Left kidney (tissue), 2 donors: ENCODE data around the gene THADA. TPM values are rescaled to one million over a fixed set of nuclear protein-coding genes. Genes with fewer than 3 reads are reported as not detected.
"Not testable (repeated sequence)": the region's sequence is repeated elsewhere in the genome, so short reads cannot be mapped to it uniquely, and the experiment has no call there.

Experiments
- DNase-seq: peaks from one replicate; pipeline ENCODE4 v3.0.0-alpha.2; 2013
- polyA plus RNA-seq: library from polyadenylated mRNA; unstranded; fragments of 120-200 nt; gene quantifications from one replicate; pipeline ENCODE4 v1.2.1, GENCODE V29; 2013; ENCODE audit not compliant: insufficient read length

THADA gene
- polyA plus RNA-seq, 1 donor: 41.7 TPM

- DNase-seq: no peak
These were observed 126.7 kb downstream of the THADA start for GRCh38 chr2:43469094-43469493.

GRCh38 chr2:43467891-43468290, 127.9 kb downstream of the THADA start:
- DNase-seq: no peak

GRCh38 chr2:43465234-43465633, 130.6 kb downstream of the THADA start:
- DNase-seq: no peak

GRCh38 chr2:43464590-43464989, 131.2 kb downstream of the THADA start:
- DNase-seq: no peak

GRCh38 chr2:43462866-43463641, 132.8 kb downstream of the THADA start:
- no peak for DNase-seq

- no peak for DNase-seq
These were observed 134.3 kb downstream of the THADA start for GRCh38 chr2:43461453-43462073.

GRCh38 chr2:43460611-43461365, 135.1 kb downstream of the THADA start:
- DNase-seq: no peak

- DNase-seq: no peak
These were observed 135.7 kb downstream of the THADA start for GRCh38 chr2:43460174-43460546.

GRCh38 chr2:43459446-43460173, 136.2 kb downstream of the THADA start:
- no peak for DNase-seq

GRCh38 chr2:43458014-43458628, 137.7 kb downstream of the THADA start:
- no peak for DNase-seq

GRCh38 chr2:43455731-43456642, 139.9 kb downstream of the THADA start:
- no peak for DNase-seq

GRCh38 chr2:43455296-43455695, 140.5 kb downstream of the THADA start:
- DNase-seq: no peak

GRCh38 chr2:43454791-43455190, 141.0 kb downstream of the THADA start:
- DNase-seq: no peak

- DNase-seq: no peak
These were observed 142.4 kb downstream of the THADA start for GRCh38 chr2:43453179-43454170.

GRCh38 chr2:43452318-43452731, 143.5 kb downstream of the THADA start:
- DNase-seq: no peak

GRCh38 chr2:43450617-43451016, 145.2 kb downstream of the THADA start:
- no peak for DNase-seq

- no peak for DNase-seq
These were observed 147.1 kb downstream of the THADA start for GRCh38 chr2:43448822-43449110.

GRCh38 chr2:43448011-43448821, 147.6 kb downstream of the THADA start:
- no peak for DNase-seq

GRCh38 chr2:43446755-43447154, 149.1 kb downstream of the THADA start:
- not testable (repeated sequence) for DNase-seq
